ENCODE results near the gene NOXO1.
"Not testable (repeated sequence)": the region's sequence is repeated elsewhere in the genome, so short reads cannot be mapped to it uniquely, and the experiment has no call there.

The NOXO1 gene

DNA sequence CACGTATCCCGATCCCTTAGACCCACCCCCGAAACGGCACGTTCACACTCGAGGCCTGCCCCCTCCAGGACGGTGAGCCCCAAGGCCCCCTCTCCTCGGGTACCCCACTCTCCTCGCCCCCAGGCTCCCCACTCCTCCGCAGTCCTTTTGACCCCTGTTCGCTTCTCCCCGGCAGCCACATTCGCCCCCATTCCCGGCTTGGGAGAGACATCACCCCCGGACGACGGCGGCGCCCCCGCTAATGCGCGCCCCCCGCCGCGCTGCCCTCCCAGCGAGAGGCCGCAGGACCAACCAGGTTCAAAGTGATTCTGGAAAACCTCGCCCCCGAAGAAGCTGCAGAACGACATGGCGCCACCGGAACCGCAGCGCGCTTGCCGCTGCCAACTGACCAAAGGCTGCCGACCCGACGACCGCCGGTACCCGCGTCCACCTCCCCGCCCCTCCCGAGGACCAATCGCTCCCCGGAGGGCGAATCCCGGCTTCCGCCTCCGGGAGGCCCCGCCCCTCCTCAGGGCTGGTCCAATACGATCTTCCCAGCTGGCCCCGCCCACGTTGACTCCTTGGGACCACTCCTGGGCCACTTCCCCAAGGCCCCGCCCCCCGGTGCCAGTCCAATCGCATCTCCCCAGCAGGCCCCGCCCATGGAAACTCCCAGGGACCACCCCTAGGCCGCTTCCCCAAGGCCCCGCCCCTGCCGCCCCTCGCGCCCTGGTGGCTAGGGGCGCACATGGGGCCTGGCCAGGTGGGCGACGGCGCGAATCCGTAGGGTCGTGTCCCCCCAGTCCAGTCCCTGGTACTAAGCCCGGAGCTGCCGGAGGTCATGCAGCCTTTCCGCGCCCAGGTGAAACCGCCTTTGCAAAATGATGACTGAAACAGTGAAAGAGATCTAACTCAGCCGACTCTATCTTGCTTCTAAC lies 38.2 kb downstream of the NOXO1 start, which contains the start of gene MSRB1:
Gene MSRB1 (minus strand): TSS at position 390 of the 917 bp plus-strand sequence. CDS start 43 bp downstream, at position 347.
- in situ Hi-C loops (cut with MboI; ENCODE audit: low sequenced_read_pairs): no loop called here

DNA sequence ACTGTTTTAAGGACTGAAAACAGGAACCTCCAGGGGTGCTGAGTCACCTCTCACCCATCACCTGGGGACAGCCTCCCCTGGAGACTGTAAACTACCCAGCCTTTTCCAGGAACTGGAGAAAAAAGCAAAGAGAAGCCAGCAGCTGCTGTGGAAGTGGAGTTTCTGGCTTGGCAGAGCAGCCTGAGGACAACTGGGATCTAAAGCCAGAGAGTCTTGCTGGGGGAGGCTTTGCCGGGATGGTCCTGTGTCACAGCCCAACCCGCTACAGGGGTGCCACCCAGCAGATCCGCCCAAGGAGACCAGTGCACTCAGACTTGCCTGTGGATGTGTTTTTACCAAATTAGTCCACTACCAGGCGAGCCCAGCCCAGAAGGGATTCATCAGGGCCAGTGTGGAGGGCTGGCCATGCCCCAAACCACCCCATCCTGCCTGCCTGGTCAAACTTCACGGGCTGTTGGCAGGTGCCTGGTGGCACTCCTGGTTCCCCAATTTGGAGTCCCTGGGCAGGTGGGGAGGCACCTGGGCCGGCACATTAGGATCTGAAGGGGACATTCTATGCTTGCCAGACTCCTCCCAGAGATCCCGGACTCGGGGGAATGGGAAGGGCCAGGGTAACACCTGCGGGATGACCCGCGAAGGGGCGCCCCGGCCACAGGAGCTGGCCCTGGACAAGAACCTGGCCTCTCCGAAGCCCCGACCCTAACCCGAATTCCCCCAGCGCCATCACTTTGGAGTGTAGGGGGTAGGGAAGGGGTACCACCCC lies 39.0 kb downstream of the NOXO1 start:
- in situ Hi-C loops (cut with MboI; ENCODE audit: low sequenced_read_pairs): no loop called here

DNA sequence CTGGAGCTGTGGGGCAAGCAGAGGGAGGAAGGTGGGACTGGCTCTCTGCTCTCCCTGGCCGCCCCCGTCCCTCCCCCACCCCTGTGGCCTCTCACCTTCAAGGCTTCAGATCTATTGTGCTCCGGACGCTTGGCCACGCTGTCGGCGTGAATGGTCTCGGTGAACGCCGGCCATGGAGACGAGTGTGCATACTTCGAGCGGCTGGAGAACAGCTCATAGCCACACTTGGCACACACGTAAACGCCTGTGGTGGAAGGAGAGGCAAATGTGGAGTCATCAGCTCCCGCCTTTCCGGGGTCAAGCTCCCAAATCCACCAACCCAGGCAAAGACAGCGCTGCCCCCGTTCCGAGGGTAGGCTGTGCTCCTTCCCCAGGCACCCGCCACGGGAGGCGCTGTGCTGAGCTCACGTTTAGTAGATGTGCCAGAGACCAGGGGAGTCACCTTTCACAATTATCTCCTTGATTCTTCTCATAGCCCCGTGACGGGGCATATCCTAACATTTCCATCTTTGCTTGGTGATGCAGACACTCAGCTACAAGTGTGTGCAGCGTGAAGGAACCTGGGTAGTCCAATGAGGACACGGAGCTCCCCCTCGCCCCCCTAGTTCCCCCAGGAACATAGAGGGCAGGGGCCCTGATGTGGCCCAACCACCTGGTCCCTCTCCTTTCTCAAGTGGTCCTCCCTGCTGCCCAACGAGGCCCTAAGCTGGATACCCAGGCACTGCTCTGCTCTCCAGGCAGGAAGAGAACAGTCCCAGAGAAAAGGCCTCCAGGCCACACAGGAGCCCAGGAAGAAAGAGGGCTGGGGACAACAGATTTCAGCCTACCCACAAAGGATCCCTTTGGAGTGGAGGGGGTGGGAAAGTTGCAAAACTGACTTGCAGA lies 39.9 kb downstream of the NOXO1 start:
- in situ Hi-C loops (cut with MboI; ENCODE audit: low sequenced_read_pairs): no loop called here

DNA sequence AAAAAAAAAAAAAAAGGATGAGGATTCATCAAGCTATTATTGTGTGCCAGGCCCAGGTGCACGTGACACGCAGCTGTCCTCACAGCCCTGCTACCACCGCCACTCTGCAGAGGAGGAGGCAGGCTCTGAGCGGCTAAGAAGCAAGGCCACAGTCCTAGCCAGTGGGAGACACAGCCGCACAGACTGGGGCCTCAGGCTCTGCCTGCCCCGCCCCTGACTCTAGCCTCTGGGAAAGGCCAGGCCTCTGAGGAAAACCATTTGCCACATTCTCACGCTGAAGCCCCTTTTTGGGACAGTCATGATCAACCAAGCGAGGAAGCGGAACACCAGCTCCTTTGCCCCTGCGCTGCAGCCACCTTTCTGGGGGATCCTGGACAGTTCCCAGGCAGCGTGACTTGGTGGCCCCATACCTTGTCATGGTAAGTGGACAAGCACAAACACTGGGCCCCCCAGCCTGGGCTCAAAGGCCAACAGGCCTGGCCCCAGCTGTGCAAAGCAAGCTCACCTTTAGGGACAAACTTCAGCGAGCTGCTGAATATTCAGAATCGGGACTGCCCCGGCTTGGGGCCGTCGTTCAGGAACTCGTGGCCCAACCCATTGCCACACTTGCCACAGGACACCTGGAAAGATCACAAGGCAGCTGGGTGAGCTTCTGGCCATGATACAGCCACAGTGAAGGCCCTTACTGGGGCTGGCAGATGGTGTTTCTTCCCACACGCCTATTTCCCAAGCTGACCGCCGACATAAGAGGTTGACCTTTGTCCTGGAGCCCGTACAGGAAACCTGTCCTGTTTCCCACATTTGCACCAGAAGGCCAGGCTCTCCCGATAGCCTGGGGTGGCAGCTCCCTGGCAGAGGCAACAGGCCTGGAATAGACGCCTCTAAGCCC lies 40.8 kb downstream of the NOXO1 start:
- in situ Hi-C loops (cut with MboI; ENCODE audit: low sequenced_read_pairs): no loop called here

DNA sequence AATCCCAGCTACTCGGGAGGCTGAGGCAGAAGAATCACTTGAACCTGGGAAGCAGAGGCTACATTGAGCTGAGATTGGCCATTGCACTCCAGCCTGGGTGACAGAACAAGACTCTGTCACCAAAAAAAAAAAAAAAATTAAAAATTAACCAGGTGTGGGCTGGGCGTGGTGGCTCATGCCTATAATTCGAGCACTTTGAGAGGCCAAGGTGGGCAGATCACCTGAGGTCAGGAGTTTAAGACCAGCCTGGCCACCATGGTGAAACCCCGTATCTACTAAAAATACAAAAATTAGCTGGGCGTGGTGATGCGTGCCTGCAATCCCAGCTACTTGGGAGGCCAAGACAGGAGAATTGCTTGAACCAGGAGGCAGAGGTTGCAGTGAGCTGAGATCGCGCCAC lies 41.4 kb downstream of the NOXO1 start:
- in situ Hi-C loops (cut with MboI; ENCODE audit: low sequenced_read_pairs): not testable (repeated sequence)

DNA sequence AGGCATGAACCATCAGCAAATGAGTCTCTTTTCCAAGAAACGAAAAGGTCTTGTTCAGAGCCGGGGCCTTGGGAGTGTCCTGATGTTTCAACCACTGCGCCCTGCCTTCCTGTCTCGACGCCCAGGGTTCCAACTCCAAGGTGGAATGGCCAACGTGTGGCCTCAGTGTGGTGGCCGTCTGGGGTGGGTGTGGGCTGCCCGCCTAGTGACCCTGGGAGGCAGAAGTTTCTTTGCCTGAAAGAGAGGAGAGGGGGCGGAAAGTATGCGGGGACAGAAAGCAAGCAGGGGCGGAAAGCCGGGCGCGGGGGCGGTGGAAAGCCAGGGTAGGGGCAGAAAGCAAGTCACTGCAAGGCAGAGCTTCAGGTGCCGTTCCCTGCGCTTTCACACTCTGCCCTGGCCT lies 42.4 kb downstream of the NOXO1 start:
- in situ Hi-C loops (cut with MboI; ENCODE audit: low sequenced_read_pairs): no loop called here

DNA sequence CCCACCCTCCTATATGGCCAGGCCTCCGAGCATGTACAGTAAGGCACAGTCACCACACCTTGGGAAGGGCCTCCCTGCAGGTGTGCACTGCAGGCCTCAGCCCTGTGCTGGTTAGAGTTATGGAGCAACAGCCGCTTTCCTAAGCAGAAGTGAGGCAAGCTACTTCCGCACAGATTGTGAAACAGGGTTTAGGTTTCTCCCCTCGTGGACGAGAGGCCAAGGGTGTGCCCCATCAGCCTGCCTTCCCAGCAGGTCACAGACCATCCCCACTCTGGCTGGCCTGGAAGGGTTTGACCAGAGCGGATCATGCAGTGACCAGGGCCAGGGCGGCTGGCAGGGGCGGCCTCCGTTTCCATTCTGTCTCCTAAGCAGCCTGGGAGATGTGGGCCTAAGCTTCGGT lies 43.0 kb downstream of the NOXO1 start:
- in situ Hi-C loops (cut with MboI; ENCODE audit: low sequenced_read_pairs): no loop called here

DNA sequence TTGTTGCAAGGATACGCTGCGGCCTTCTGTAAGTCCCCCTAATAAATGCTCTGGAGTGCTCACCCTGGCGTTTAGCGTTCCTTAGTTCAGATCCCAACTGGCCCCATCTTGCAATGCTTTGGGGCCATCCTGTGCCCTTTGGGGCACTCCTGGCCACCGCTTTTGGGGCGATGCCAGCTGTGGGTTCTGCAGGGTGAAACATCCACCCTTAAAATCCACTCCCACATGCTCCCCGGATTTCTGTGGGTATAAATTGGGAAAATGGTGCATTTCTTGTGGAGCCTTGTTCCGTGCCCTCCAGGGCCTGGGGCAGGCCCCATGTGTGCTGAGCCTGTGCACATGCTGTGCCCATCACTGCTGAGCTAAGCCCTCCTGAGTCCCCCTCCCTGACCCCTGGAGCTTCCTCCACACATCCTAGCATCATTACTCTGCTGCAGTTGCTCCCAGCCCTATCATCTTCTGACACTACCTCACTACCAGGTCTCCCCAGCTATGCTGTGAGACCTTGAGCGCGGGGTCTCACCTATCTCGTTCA lies 44.3 kb downstream of the NOXO1 start:
- in situ Hi-C loops (cut with MboI; ENCODE audit: low sequenced_read_pairs): no loop called here

DNA sequence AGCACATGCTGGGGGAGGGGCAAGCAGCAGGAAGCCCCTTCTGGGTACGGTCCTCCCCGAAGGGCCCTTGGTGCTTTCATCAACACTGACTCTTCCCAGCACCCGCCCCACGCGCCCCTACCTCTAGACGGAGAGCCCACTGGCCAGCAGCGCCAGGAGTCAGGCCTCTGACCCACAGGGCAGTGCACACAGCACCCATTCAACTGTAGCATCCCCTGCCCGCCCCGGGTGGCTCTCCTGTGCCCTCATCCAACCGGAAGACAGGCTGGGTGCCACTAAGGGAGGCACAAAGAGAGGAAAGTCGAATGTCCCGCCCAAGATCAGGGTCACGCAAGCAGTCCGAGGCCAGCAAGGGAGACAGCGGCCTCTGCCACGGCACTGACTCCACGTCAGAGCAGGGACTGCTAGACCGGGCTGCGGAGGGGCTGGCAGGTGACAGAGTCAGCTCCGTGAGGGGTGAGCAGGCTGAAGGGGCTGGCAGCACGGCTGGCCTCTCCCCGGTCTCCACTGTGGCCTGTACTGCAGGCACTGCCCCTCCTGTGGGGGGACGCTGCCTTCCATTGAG lies 48.1 kb downstream of the NOXO1 start:
- in situ Hi-C loops (cut with MboI; ENCODE audit: low sequenced_read_pairs): no loop called here

DNA sequence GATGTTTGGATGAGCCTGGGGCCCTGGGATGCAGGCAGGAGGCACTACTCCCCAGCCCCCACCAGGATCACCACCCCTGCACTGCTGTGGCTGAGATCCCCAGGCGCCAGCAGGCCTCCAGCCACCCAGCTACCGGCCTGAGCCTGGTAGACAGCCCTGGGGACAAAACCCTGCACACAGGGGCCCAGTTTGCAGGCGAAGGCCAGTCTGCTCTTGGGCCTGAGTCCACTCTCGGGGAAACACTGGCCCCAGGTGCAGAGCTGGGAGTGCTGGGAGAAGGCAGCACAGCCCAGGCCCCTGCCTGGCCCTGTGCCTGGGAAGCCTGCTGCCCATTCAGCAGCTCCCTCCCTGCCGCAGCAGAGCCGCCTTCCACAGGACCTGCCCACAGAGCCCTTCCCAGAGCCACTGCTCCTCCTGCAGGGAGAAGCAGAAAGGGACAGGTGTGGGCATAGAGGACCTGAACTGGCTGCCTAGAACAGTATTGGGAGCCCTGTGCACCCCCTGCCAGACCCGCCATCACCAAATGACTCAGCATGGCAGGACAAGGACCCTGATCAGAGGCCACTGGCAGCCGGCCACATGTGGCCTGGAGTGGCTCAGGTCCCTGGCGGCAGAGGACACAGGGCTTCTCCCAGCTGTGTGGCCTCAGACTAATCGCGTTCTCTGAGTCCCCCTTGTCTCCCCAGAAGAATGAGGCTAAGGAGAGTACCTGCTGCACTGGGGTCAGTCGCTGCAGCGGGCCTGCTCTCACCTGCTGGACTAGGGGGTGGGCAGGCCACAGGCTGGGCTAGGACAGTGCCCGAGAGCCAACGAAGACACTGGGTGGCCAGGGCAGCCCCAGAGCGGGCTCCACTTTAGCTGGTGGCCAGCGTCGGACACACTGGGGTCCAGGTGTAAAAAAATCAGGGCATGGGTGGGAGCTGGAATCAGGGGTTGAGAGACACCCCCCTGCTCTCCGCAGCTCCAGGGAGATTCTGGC lies 48.9 kb downstream of the NOXO1 start:
- in situ Hi-C loops (cut with MboI; ENCODE audit: low sequenced_read_pairs): no loop called here

DNA sequence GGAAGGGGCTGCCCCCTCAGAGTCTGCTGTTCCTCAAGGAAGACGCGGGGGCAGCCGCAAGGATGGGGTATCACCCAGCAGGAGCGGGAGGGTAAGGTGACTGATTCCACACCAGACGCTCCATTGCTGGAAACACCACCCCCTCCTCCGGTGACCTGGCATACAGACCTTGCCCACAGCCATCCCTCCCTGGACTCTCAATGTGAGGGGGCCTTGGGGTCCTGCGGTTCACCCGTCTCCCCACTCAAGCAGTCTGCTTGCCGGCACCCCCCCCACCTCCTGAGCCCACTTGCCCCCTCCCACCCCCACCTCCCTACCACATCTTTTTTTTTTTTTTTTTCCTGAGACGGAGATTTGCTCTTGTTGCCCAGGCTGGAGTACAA lies 50.9 kb downstream of the NOXO1 start:
- in situ Hi-C loops (cut with MboI; ENCODE audit: low sequenced_read_pairs): no loop called here

DNA sequence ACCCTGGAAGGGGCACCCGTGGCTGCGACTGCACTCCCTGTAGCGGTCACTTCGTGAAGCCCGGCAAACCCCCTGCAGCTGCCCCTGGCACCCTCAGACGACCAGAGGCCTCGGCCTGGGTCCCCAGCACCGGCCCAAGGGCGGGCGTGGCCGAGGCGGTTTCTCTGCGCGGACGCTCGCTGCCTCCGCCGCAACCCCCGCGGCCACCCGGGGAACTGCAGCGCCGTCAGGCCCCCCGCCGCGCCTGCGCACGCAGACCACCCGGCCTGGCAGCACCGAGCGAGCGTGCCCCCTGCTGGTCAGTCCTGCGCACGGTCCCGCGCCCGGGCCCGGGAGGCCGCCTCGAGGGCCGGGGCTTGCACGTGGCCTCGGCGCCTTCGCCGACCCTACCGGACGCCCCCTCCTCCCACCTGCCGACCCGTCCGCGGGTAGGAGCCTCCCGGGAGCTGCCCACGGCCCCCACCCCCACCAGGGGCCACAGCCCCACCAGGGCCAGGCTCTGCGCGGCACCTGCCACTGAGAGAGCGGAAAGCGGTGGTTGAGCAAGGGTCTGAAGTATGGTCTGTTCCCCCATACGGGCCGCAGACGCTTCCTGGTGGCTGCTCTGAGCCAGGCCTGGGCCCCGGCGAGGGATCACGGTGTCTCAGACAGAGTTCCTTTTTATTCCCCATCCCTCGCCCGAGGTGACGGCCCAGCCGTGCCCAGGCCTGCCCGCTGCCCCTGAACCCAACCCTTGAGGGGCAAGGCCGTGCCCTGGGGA lies 51.5 kb downstream of the NOXO1 start:
- in situ Hi-C loops (cut with MboI; ENCODE audit: low sequenced_read_pairs): no loop called here

DNA sequence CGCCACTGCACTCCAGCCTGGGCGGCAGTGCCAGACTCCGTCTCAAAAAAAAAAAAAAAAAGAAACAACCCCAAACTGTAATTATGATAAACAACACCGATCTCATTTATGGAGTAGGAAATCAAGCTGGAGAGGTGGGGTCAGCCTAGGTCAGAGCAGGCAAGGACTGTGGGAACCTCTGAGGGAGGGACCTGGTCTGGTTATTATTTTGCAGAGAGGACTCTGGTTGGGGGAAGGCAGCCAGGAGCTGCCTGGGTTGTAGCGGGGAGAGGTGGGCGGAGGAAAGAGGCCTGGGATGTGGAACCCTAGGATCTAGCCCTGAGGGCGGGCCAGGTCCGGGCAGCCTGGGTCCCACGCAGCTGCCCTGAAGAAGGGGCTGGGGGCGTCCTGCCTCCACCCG lies 52.2 kb downstream of the NOXO1 start:
- in situ Hi-C loops (cut with MboI; ENCODE audit: low sequenced_read_pairs): no loop called here
